IMR-90 (cell line): ENCODE measurements around the gene MRPS34. TPM values are rescaled to one million over a fixed set of nuclear protein-coding genes. Genes with fewer than 3 reads are reported as not detected.

Source experiments
- ATAC-seq: fragments of 200-7000 bp; cut with Tn5 transposase; 2 replicates; pipeline ENCODE4 v1.9.1; 2020; ENCODE audit warnings: low read depth, mild to moderate bottlenecking, moderate library complexity
- BruUV-seq: library from RNA; stranded (reverse); fragments of 400-500 nt; replicated peaks from 2 replicates; lab custom pipeline; 2021; lab: Mats Ljungman, UMichigan
- CTCF ChIA-PET: fragments of 300-600 bp; formaldehyde crosslinking; extraction: SDS; loops from one replicate; lab custom pipeline; 2021; ENCODE audit warnings: antibody characterized with exemption; lab: Yijun Ruan, JAX
- POLR2A ChIA-PET: fragments of 300-600 bp; sonication (Branson Sonifier 250); formaldehyde crosslinking; loops from one replicate; lab custom pipeline; 2022; ENCODE audit warnings: antibody characterized with exemption; ENCODE audit not compliant: unreplicated experiment; lab: Charles Lee
- DNase-seq: peaks from one replicate; pipeline ENCODE4 v3.0.0; 2013
- H2AFZ ChIP-seq: replicated peaks from 2 replicates; pipeline ENCODE3; 2013; ENCODE audit warnings: low read length, mild to moderate bottlenecking; ENCODE audit not compliant: poor library complexity
- H2AK5ac ChIP-seq: 2 replicates; pipeline ENCODE4 v1.6.1; 2013; ENCODE audit warnings: low read depth, low read length, inconsistent platforms
- H2AK9ac ChIP-seq: replicated peaks from 2 replicates; pipeline ENCODE3; 2013; ENCODE audit warnings: mild to moderate bottlenecking, low read depth, low read length, moderate library complexity; ENCODE audit not compliant: poor library complexity
- H2BK120ac ChIP-seq: 2 replicates; pipeline ENCODE4 v1.6.1; 2013; ENCODE audit warnings: low read depth, low read length, inconsistent platforms
- H2BK15ac ChIP-seq: 3 replicates; pipeline ENCODE4 v1.6.1; 2013; ENCODE audit warnings: low read depth, low read length, inconsistent platforms
- H2BK20ac ChIP-seq: 2 replicates; pipeline ENCODE4 v1.6.1; 2013; ENCODE audit warnings: low read depth, mild to moderate bottlenecking, inconsistent platforms, low read length, moderate library complexity
- H2BK5ac ChIP-seq: 2 replicates; pipeline ENCODE4 v1.6.1; 2013; ENCODE audit warnings: mild to moderate bottlenecking, low read depth, low read length, inconsistent platforms; ENCODE audit not compliant: poor library complexity, severe bottlenecking
- H3K14ac ChIP-seq: replicated peaks from 2 replicates; pipeline ENCODE4 v1.6.1; 2013; ENCODE audit warnings: low read depth, low read length, inconsistent platforms
- H3K18ac ChIP-seq: 2 replicates; pipeline ENCODE4 v1.6.1; 2013; ENCODE audit warnings: low read depth, low read length, control low read depth
- H3K23ac ChIP-seq: 2 replicates; pipeline ENCODE4 v1.6.1; 2013; ENCODE audit warnings: low read depth, low read length, inconsistent platforms
- H3K27ac ChIP-seq: 2 replicates; pipeline ENCODE4 v1.5.1; 2013; ENCODE audit warnings: mild to moderate bottlenecking, control low read depth, low read length; ENCODE audit not compliant: insufficient read depth
- H3K27me3 ChIP-seq: 2 replicates; pipeline ENCODE4 v1.6.1; 2013; ENCODE audit warnings: low read length; ENCODE audit not compliant: control insufficient read depth, insufficient read depth
- H3K36me3 ChIP-seq: 2 replicates; pipeline ENCODE4 v1.6.1; 2013; ENCODE audit warnings: low read length, mixed read lengths; ENCODE audit not compliant: control insufficient read depth, insufficient read depth
- H3K4ac ChIP-seq: 2 replicates; pipeline ENCODE4 v1.6.1; 2013; ENCODE audit warnings: low read depth, low read length, inconsistent platforms
- H3K4me1 ChIP-seq: 2 replicates; pipeline ENCODE4 v1.6.1; 2013; ENCODE audit warnings: low read length, mixed read lengths; ENCODE audit not compliant: control insufficient read depth, insufficient read depth
- H3K4me2 ChIP-seq: 2 replicates; pipeline ENCODE4 v1.6.1; 2013; ENCODE audit warnings: low read depth, mild to moderate bottlenecking, control low read depth, low read length, moderate library complexity
- H3K4me3 ChIP-seq: 2 replicates; pipeline ENCODE4 v1.5.1; 2013; ENCODE audit warnings: low read depth, mild to moderate bottlenecking, control low read depth, low read length, moderate library complexity; ENCODE audit not compliant: insufficient read depth
- H3K56ac ChIP-seq: 2 replicates; pipeline ENCODE4 v1.6.1; 2013; ENCODE audit warnings: low read length, inconsistent platforms; ENCODE audit not compliant: insufficient read depth; ENCODE audit errors: extremely low read depth
- H3K79me1 ChIP-seq, 2 experiments: 2 replicates each; pipeline ENCODE4 v1.6.1; 2013; ENCODE audit warnings: low read length in 2 of 2, inconsistent platforms in 1 of 2, low read depth in 1 of 2
- H3K9ac ChIP-seq: 2 replicates; pipeline ENCODE4 v1.6.1; 2013; ENCODE audit warnings: low read depth, low read length, control low read depth
- H3K9me1 ChIP-seq: 2 replicates; pipeline ENCODE4 v1.6.1; 2013; ENCODE audit warnings: low read length, inconsistent platforms; ENCODE audit not compliant: insufficient read depth
- H3K9me3 ChIP-seq: 2 replicates; pipeline ENCODE4 v1.6.1; 2013; ENCODE audit warnings: low read length; ENCODE audit not compliant: control insufficient read depth, insufficient read depth
- H4K20me1 ChIP-seq: 2 replicates; pipeline ENCODE4 v1.6.1; 2013; ENCODE audit warnings: low read length, inconsistent platforms; ENCODE audit not compliant: insufficient read depth
- H4K5ac ChIP-seq: 2 replicates; pipeline ENCODE4 v1.6.1; 2013; ENCODE audit warnings: mild to moderate bottlenecking, low read depth, low read length, control low read depth
- H4K8ac ChIP-seq, 2 experiments: 2 replicates each; pipeline ENCODE4 v1.6.1; 2013; ENCODE audit warnings: low read depth in 2 of 2, low read length in 2 of 2, control low read depth in 1 of 2, inconsistent platforms in 1 of 2
- H4K91ac ChIP-seq: 2 replicates; pipeline ENCODE4 v1.6.1; 2013; ENCODE audit warnings: low read depth, low read length, inconsistent platforms; ENCODE audit not compliant: insufficient read depth
- CHD1 ChIP-seq: IDR thresholded peaks from 2 replicates; pipeline ENCODE4 v1.6.1; 2012; ENCODE audit warnings: low read depth, low read length, improper control_type of control experiment
- CTCF ChIP-seq: conservative IDR thresholded peaks from 2 replicates; pipeline ENCODE4 v1.5.1; 2012; ENCODE audit warnings: mild to moderate bottlenecking, low read depth, low read length, improper control_type of control experiment
- ELK1 ChIP-seq: fragments of 150-350 bp; IDR thresholded peaks from 2 replicates; pipeline ENCODE4 v1.6.1; 2016; ENCODE audit warnings: low read depth, mild to moderate bottlenecking, low read length, moderate library complexity, borderline replicate concordance
- FOS ChIP-seq: fragments of 150-350 bp; IDR thresholded peaks from 2 replicates; pipeline ENCODE4 v1.6.1; 2016; ENCODE audit warnings: low read depth, low read length
- MAFK ChIP-seq: IDR thresholded peaks from 2 replicates; pipeline ENCODE4 v1.6.1; 2012; ENCODE audit warnings: low read depth, low read length, improper control_type of control experiment
- MAZ ChIP-seq: IDR thresholded peaks from 2 replicates; pipeline ENCODE4 v1.6.1; 2012; ENCODE audit warnings: low read depth, mild to moderate bottlenecking, low read length, improper control_type of control experiment, moderate library complexity, borderline replicate concordance
- MXI1 ChIP-seq: IDR thresholded peaks from 2 replicates; pipeline ENCODE4 v1.6.1; 2012; ENCODE audit warnings: low read depth, mild to moderate bottlenecking, low read length, moderate library complexity, borderline replicate concordance
- NFE2L2 ChIP-seq: fragments of 150-350 bp; IDR thresholded peaks from 2 replicates; pipeline ENCODE4 v1.6.1; 2016; ENCODE audit warnings: low read depth, mild to moderate bottlenecking, low read length
- RCOR1 ChIP-seq: IDR thresholded peaks from 2 replicates; pipeline ENCODE4 v1.6.1; 2012; ENCODE audit warnings: mild to moderate bottlenecking, low read length, improper control_type of control experiment; ENCODE audit not compliant: insufficient replicate concordance
- USF2 ChIP-seq: fragments of 150-350 bp; IDR thresholded peaks from 2 replicates; pipeline ENCODE4 v1.6.1; 2017; ENCODE audit warnings: mild to moderate bottlenecking, antibody characterized with exemption, low read length, low read depth
- WGBS, 2 experiments: methylation state at CpG; one replicate each; pipeline versions ENCODE4 v1.1.5 to v1.1.7; 2013; ENCODE audit warnings: missing lambda C conversion rate in 2 of 2; ENCODE audit not compliant: insufficient read length in 1 of 2; ENCODE audit errors: extremely low coverage in 2 of 2; 5-methylcytosine and 5-hydroxymethylcytosine counted together
- dilution Hi-C: fragments of 300-500 bp; cut with HindIII; formaldehyde crosslinking; loops from one replicate; pipeline ENCODE4 v1.14.3; 2018; ENCODE audit warnings: low sequenced_read_pairs; ENCODE audit not compliant: unreplicated experiment
- in situ Hi-C: fragments of 300-500 bp; cut with MboI; formaldehyde crosslinking; loops from 3 replicates; pipeline ENCODE4 v1.14.3; 2019; ENCODE audit warnings: low sequenced_read_pairs, inconsistent platforms, mixed read lengths
- intact Hi-C: fragments of 100-400 bp; cut with micrococcal nuclease; formaldehyde crosslinking; loops from 2 replicates; pipeline ENCODE4 v1.10.0; 2022
- polyA plus RNA-seq, 3 experiments: library from polyadenylated mRNA; depleted of rRNA; stranded (reverse); fragments of >200 nt; gene quantifications; 2 replicates each; pipeline ENCODE4 v1.2.3, GENCODE V29; 2012; ENCODE audit warnings: low replicate concordance in 1 of 3
- total RNA-seq: library from RNA; depleted of rRNA; stranded (reverse); fragments of >200 nt; gene quantifications from 2 replicates; pipeline ENCODE4 v1.2.3, GENCODE V29; 2012

The MRPS34 gene
- total and polyA plus RNA-seq, 2 of the 4 experiments (the other 2 are of a cell fraction) = 68.5 to 80.4 TPM

GRCh38 chr16:1791943-1792812 lies 19.2 kb upstream of the MRPS34 start (continued):
- TF ChIP-seq NFE2L2 = no peak

GRCh38 chr16:1791256-1791942 lies 18.5 kb upstream of the MRPS34 start:
- no peak for ATAC-seq
- H2BK5ac ChIP-seq = no peak overlapping the region
- H3K36me3 ChIP-seq = peaks cover 31% of the 10 kb centered on the region
- H2AFZ ChIP-seq = no peak overlapping the region
- H3K9ac ChIP-seq = no peak overlapping the region
- 98% methylated on average over 35 of the region's 53 CpGs; no CpG with 5 or more reads in 1 of the 2 experiments for WGBS, 2 experiments
- no peak overlapping the region for H3K4ac ChIP-seq
- H4K8ac ChIP-seq = no peak overlapping the region
- H3K9me1 ChIP-seq = 0 out of 2 replicates have a peak, but pooled peaks cover 2% of the 10 kb centered on the region
- intact Hi-C loops (no loop called here), in situ Hi-C loops (no loop called here), dilution Hi-C loops (no loop called here)
- H4K91ac ChIP-seq = no peak overlapping the region
- no peak overlapping the region for H3K27ac ChIP-seq
- no peaks in the 10 kb centered on the region for H3K27me3 ChIP-seq
- H2BK120ac ChIP-seq = no peak overlapping the region
- ChIA-PET POLR2A (no interaction called here), CTCF (no interaction called here)
- H2AK9ac ChIP-seq = no peak overlapping the region
- DNase-seq = no peak
- H3K23ac ChIP-seq = no peak overlapping the region
- peaks cover 0 to 11% of the 10 kb centered on the region in 2 experiments; a peak in 1 of 4 replicates for H3K79me1 ChIP-seq
- peaks cover 13% of the 10 kb centered on the region for H4K20me1 ChIP-seq
- H2AK5ac ChIP-seq = no peak overlapping the region
- no peak overlapping the region for H3K4me3 ChIP-seq
- H4K5ac ChIP-seq = no peak overlapping the region
- no peak overlapping the region for H3K18ac ChIP-seq
- no TSS peak for BruUV-seq
- H3K4me1 ChIP-seq = no peaks in the 10 kb centered on the region
- H3K56ac ChIP-seq = no peak overlapping the region
- H2BK15ac ChIP-seq = no peak overlapping the region
- no peaks in the 10 kb centered on the region for H3K9me3 ChIP-seq
- no peak overlapping the region for H2BK20ac ChIP-seq
- H3K14ac ChIP-seq = no peak overlapping the region
- H3K4me2 ChIP-seq = no peak overlapping the region
- TF ChIP-seq FOS = no peak
- no peak for TF ChIP-seq CTCF
- no peak for TF ChIP-seq MXI1
- no peak for TF ChIP-seq CHD1
- no peak for TF ChIP-seq NFE2L2
- no peak for TF ChIP-seq USF2
- TF ChIP-seq ELK1 = no peak
- no peak for TF ChIP-seq MAZ
- no peak for TF ChIP-seq MAFK
- no peak for TF ChIP-seq RCOR1
